OCI-M2 (cell line): ENCODE measurements around the gene SLC6A17.
A peak's percentile ranks its signal among the peaks of the same experiment; 100 is the strongest.

Experiments
- DNase-seq: peaks from one replicate; lab custom pipeline; 2025; ENCODE audit not compliant: unreplicated experiment; lab: John Stamatoyannopoulos, UW

SLC6A17 gene

GRCh38 chr1:110201157-110201825 lies 51.0 kb downstream of the SLC6A17 start:
- no peak for DNase-seq

- DNase-seq: peak; percentile 22
These were observed 52.8 kb downstream of the SLC6A17 start for GRCh38 chr1:110203021-110203661.

GRCh38 chr1:110205156-110205555 lies 54.9 kb downstream of the SLC6A17 start:
- no peak for DNase-seq

- DNase-seq: no peak
These were observed 55.4 kb downstream of the SLC6A17 start for GRCh38 chr1:110205591-110206155.

- DNase-seq: no peak
These were observed 56.1 kb downstream of the SLC6A17 start for GRCh38 chr1:110206261-110206920.

GRCh38 chr1:110207831-110208230 lies 57.5 kb downstream of the SLC6A17 start:
- DNase-seq: no peak

DNA sequence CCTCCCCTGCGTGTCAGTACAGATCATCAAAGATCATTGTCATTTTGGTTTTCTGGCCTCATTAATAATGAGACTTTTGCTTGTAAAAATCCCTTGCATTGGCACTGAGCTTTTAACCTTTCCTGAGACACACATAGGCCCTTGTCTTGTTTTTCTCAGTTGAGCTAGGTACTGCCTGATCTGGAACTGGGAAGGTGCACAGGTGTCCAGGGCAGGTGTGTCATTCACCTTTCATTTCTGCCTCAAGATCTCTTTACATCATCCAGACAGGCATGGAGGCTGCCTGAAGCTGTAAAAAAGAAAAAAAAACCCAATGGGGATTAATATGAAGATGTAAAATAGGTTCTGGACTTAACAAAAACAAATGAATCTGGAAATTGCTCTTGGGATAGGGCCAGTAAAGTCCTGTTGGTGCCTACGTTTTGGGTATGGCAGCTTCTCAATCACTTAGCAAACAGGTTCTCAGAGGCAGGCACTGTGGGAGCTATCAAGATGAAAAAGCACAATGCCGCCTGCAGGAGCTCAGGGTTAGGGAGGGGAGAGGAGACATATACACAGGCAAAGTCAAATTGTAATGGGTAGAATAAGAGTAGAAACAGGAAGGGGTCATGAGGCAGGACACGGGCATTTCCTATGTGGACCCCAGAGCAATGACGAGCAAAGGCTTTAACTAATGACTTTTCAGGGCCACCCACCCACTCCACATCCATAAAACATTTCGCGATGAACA lies 58.8 kb downstream of the SLC6A17 start:
- DNase-seq: no peak

GRCh38 chr1:110209715-110210603 lies 59.7 kb downstream of the SLC6A17 start, which contains the start of gene KCNC4:
KCNC4 (plus strand) TSS chr1:110210314; CDS start chr1:110211500, 1,186 bp downstream.
- no peak for DNase-seq

DNA sequence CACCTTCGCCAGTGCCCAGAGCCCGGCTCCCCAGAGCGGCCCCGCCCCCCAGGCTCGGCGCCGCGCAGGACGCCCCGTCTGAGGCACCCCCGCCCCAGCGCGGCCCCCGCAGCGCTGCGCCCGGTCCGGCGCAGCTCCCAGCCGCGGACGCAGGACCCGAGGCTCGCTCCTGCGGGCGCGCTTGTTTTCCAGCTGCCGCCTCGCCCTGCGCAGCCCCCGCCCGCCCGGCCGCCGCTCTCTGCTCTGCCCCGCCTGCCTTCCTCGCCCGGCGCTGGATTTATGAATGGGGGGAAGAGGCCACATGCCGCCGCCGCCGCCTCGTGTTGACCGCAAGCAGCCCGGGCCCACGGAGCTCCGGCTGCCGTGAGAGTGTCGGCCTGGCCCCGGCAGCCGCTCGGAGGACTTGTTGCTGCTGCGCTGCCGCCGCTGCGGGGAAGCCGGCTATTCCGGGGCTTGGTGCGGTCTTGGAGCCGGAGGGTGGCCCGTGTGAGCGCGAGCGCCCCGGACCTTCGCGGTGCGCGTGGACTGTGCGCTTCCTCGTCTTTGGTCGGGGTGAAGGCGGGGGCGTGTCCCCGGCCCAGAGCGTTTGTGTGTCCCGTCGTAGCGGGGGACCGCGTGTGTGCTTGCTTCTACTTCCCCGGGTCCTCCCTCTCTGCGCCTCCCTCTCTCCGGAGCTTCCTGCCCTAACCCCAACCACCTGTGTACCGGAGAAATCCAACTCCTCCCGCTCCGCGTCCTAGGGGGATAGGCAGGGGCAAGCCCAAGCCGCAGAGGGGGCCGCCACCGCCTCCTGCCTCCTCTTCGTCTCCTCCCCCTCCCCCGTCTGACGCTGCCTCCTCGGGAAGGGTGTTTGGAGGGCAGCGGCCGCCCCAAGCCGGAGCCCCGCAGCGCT lies 60.6 kb downstream of the SLC6A17 start:
- no peak for DNase-seq

GRCh38 chr1:110211496-110212168 lies 61.3 kb downstream of the SLC6A17 start:
- no peak for DNase-seq

GRCh38 chr1:110212169-110213142 lies 62.2 kb downstream of the SLC6A17 start:
- DNase-seq: no peak

GRCh38 chr1:110213143-110213540 lies 62.8 kb downstream of the SLC6A17 start:
- DNase-seq: no peak

- no peak for DNase-seq
These were observed 64.4 kb downstream of the SLC6A17 start for GRCh38 chr1:110214454-110215404.

- DNase-seq: no peak
These were observed 65.6 kb downstream of the SLC6A17 start for GRCh38 chr1:110215621-110216515.

- DNase-seq: no peak
These were observed 66.7 kb downstream of the SLC6A17 start for GRCh38 chr1:110216844-110217444.
